Measurements from ENCODE around the gene SEC16A.

The SEC16A gene

DNA sequence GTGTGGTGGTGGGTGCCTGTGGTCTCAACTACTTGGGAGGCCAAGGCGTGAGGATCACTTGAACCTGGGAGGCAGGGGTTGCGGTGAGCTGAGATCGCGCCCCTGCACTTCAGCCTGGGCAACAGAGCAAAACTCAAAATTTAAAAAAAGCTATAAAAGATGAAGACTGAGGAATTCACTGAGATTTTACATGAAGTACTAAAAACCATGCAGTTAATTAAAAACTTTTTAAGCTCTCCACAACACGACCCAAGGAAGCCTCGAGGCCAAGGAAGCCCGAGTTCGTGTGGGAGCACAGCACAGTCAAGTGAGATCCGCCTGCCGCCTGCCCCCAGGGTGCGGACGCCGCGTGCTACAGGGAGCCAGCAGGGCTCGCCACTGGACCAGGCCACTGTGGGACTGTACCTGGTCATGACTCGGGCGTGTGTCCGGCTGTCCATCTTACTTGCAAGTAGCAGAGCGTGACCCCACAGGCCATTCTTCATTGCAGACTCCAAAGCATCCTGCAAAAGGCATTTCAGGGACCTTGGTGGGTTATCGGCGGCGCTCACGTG lies 22.0 kb downstream of the SEC16A start:
- Histone ChIP-seq H3K79me2 (ENCODE audit: insufficient read depth, low read depth) (no peaks in the 10 kb centered on the region), H3K4me3 (IDR thresholded peaks at IDR 0.05; ENCODE audit: insufficient read depth, low read depth, low read length) (no peak overlapping the region), H3K27ac (no peak overlapping the region), H3K27me3 (ENCODE audit: insufficient read depth, low read depth) (no peaks in the 10 kb centered on the region), H3K9ac (no peak overlapping the region), H4K20me1 (ENCODE audit: insufficient read depth) (no peaks in the 10 kb centered on the region), H2AFZ (ENCODE audit: low read depth) (no peak overlapping the region), H3K4me1 (ENCODE audit: low read depth, poor library complexity, severe bottlenecking) (no peaks in the 10 kb centered on the region), H3K4me2 (no peak overlapping the region), H3K36me3 (ENCODE audit: insufficient read depth) (peaks cover 26% of the 10 kb centered on the region; the same call in 1 of the 2 replicates)
- TF ChIP-seq, protein P1, sequence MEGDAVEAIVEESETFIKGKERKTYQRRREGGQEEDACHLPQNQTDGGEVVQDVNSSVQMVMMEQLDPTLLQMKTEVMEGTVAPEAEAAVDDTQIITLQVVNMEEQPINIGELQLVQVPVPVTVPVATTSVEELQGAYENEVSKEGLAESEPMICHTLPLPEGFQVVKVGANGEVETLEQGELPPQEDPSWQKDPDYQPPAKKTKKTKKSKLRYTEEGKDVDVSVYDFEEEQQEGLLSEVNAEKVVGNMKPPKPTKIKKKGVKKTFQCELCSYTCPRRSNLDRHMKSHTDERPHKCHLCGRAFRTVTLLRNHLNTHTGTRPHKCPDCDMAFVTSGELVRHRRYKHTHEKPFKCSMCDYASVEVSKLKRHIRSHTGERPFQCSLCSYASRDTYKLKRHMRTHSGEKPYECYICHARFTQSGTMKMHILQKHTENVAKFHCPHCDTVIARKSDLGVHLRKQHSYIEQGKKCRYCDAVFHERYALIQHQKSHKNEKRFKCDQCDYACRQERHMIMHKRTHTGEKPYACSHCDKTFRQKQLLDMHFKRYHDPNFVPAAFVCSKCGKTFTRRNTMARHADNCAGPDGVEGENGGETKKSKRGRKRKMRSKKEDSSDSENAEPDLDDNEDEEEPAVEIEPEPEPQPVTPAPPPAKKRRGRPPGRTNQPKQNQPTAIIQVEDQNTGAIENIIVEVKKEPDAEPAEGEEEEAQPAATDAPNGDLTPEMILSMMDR (conservative IDR thresholded peaks at IDR 0.05; ENCODE audit: low read depth, low read length) = no peak

DNA sequence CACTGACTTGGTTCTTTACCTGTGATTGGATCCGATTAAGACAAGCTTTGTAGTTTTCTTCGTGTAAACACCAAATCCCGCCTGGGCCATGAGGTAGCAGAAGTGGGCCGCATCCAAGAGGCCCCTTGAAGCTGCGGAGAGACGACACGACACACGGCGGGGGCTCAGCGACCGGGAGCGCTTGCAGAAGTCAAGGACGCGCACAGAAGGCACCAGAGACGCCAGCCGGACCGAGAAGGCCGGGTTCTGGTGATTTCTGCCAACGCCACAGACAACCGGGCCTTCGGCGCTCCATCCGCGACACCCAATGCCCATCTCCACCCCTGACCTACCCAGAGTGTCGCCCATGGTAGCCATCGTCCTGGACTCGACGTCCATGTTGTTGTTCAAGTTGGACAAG lies 23.4 kb downstream of the SEC16A start:
- Histone ChIP-seq H3K4me2 (no peak overlapping the region), H3K9ac (no peak overlapping the region), H3K4me3 (IDR thresholded peaks at IDR 0.05; ENCODE audit: insufficient read depth, low read depth, low read length) (no peak overlapping the region), H3K36me3 (ENCODE audit: insufficient read depth) (peaks cover 21% of the 10 kb centered on the region; the same call in 1 of the 2 replicates), H3K27me3 (ENCODE audit: insufficient read depth, low read depth) (no peaks in the 10 kb centered on the region), H2AFZ (ENCODE audit: low read depth) (no peak overlapping the region), H4K20me1 (ENCODE audit: insufficient read depth) (no peaks in the 10 kb centered on the region), H3K4me1 (ENCODE audit: low read depth, poor library complexity, severe bottlenecking) (no peaks in the 10 kb centered on the region), H3K27ac (no peak overlapping the region), H3K79me2 (ENCODE audit: insufficient read depth, low read depth) (no peaks in the 10 kb centered on the region)
- TF ChIP-seq, protein P1 (conservative IDR thresholded peaks at IDR 0.05; ENCODE audit: low read depth, low read length) = no peak

DNA sequence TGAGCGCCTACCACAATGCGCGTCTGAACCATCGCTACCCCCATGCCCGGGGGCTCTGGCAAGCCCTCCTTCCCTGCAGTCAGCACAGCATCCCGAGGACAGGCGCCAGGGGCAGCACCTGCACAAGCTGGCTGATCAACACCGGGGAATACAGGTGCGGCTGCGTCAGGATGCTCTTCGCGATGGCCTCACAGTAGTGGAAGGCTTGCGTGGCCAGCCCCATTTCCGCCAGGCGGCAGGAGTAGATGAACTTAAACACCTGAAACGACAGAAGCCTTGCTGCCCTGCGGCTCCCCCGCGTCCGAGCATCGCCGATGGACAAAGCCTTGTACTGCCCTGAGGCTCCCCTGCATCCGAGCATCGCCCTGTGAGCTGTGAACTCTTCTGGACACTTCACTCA lies 25.5 kb downstream of the SEC16A start:
- Histone ChIP-seq H3K4me3 (IDR thresholded peaks at IDR 0.05; ENCODE audit: insufficient read depth, low read depth, low read length) (no peak overlapping the region), H3K4me1 (ENCODE audit: low read depth, poor library complexity, severe bottlenecking) (no peaks in the 10 kb centered on the region), H4K20me1 (ENCODE audit: insufficient read depth) (no peaks in the 10 kb centered on the region), H3K79me2 (ENCODE audit: insufficient read depth, low read depth) (no peaks in the 10 kb centered on the region), H3K4me2 (no peak overlapping the region), H3K9ac (no peak overlapping the region), H2AFZ (ENCODE audit: low read depth) (no peak overlapping the region), H3K27ac (no peak overlapping the region), H3K36me3 (ENCODE audit: insufficient read depth) (peaks cover 21% of the 10 kb centered on the region; the same call in 1 of the 2 replicates), H3K27me3 (ENCODE audit: insufficient read depth, low read depth) (no peaks in the 10 kb centered on the region)
- TF ChIP-seq, protein P1 (conservative IDR thresholded peaks at IDR 0.05; ENCODE audit: low read depth, low read length) = no peak

DNA sequence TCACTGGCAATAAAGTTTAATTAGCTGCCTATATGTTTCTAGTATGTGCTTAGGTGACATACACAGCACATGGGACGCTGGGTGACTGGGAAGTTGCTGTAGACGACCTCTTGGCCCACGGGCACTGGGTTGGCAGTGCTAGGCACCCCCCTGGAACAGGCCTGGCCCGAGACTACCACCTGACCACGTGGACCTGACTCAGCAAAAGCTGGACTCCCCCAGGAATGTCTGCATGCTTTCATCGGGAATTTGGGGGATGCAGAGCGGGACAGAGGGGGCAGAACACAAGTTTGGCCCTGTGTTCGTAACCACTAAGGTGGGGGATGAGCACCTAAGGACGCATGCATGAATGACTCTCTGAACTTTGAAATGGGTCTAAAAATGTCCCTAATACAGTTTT lies 26.6 kb downstream of the SEC16A start:
- Histone ChIP-seq H3K9ac (no peak overlapping the region), H3K36me3 (ENCODE audit: insufficient read depth) (peaks cover 21% of the 10 kb centered on the region; the same call in 1 of the 2 replicates), H3K4me3 (IDR thresholded peaks at IDR 0.05; ENCODE audit: insufficient read depth, low read depth, low read length) (no peak overlapping the region), H3K4me1 (ENCODE audit: low read depth, poor library complexity, severe bottlenecking) (no peaks in the 10 kb centered on the region), H3K27me3 (ENCODE audit: insufficient read depth, low read depth) (no peaks in the 10 kb centered on the region), H3K27ac (no peak overlapping the region), H3K4me2 (no peak overlapping the region), H2AFZ (ENCODE audit: low read depth) (no peak overlapping the region), H3K79me2 (ENCODE audit: insufficient read depth, low read depth) (no peaks in the 10 kb centered on the region), H4K20me1 (ENCODE audit: insufficient read depth) (no peaks in the 10 kb centered on the region)
- TF ChIP-seq, protein P1 (conservative IDR thresholded peaks at IDR 0.05; ENCODE audit: low read depth, low read length) = no peak
